Fibroblast of skin of left quadriceps (primary cell): ENCODE results near the gene CCDC27.
"Not testable (repeated sequence)": the region's sequence is repeated elsewhere in the genome, so short reads cannot be mapped to it uniquely, and the experiment has no call there.

Experiments
- DNase-seq, 2 experiments: peaks; one replicate each; pipeline ENCODE4 v3.0.0-alpha.2; 2013; ENCODE audit warnings: low read depth in 2 of 2

Gene CCDC27

GRCh38 chr1:3736708-3737107 lies 15.5 kb upstream of the CCDC27 start:
- DNase-seq = no peak

- DNase-seq = no peak
Measured at GRCh38 chr1:3738943-3739342, 13.3 kb upstream of the CCDC27 start.

- no peak for DNase-seq
Measured at GRCh38 chr1:3740042-3740441, 12.2 kb upstream of the CCDC27 start.

- DNase-seq = no peak
Measured at GRCh38 chr1:3740752-3741151, 11.5 kb upstream of the CCDC27 start.

- DNase-seq = no peak
Measured at GRCh38 chr1:3741566-3742438, 10.4 kb upstream of the CCDC27 start.

- no peak for DNase-seq
Measured at GRCh38 chr1:3742439-3743298, 9.6 kb upstream of the CCDC27 start.

- no peak for DNase-seq
Measured at GRCh38 chr1:3743421-3743820, 8.8 kb upstream of the CCDC27 start.

GRCh38 chr1:3743826-3744225 lies 8.4 kb upstream of the CCDC27 start:
- no peak for DNase-seq

- no peak for DNase-seq
Measured at GRCh38 chr1:3744646-3745045, 7.6 kb upstream of the CCDC27 start.

- no peak for DNase-seq
Measured at GRCh38 chr1:3745071-3745470, 7.2 kb upstream of the CCDC27 start.

GRCh38 chr1:3745590-3746381 lies 6.5 kb upstream of the CCDC27 start:
- DNase-seq = no peak

GRCh38 chr1:3746389-3746829 lies 5.8 kb upstream of the CCDC27 start:
- no peak for DNase-seq

GRCh38 chr1:3746830-3747521 lies 5.3 kb upstream of the CCDC27 start:
- peak; percentile 34 to 42 for DNase-seq

GRCh38 chr1:3747522-3747848 lies 4.8 kb upstream of the CCDC27 start:
- no peak for DNase-seq

GRCh38 chr1:3747903-3748302 lies 4.3 kb upstream of the CCDC27 start:
- no peak for DNase-seq

- not testable (repeated sequence) for DNase-seq
Measured at GRCh38 chr1:3748316-3748900, 3.8 kb upstream of the CCDC27 start.

- DNase-seq = no peak
Measured at GRCh38 chr1:3749512-3749911, 2.7 kb upstream of the CCDC27 start.

- DNase-seq = no peak
Measured at GRCh38 chr1:3750741-3751140, 1.5 kb upstream of the CCDC27 start.

- no peak for DNase-seq
Measured at GRCh38 chr1:3753656-3754454, 1.6 kb downstream of the CCDC27 start.

- DNase-seq = no peak
Measured at GRCh38 chr1:3756394-3756793, 4.1 kb downstream of the CCDC27 start.
